Right atrium auricular region (tissue), 2 donors: ENCODE results near the gene CRYGD. TPM values are rescaled to one million over a fixed set of nuclear protein-coding genes. Genes with fewer than 3 reads are reported as not detected.
"Not testable (repeated sequence)": the region's sequence is repeated elsewhere in the genome, so short reads cannot be mapped to it uniquely, and the experiment has no call there.

ENCODE experiments used
- DNase-seq: peaks from one replicate; pipeline ENCODE4 v3.0.0-alpha.2; 2019; ENCODE audit warnings: low spot score
- H3K27ac ChIP-seq, 2 donors: fragments of 200-600 bp; sonication (generic); 1 replicate in 1 of 2; 2 replicates in 1 of 2; pipeline ENCODE4 v1.5.1; 2016 to 2019
- H3K27me3 ChIP-seq, 2 donors: fragments of 200-600 bp; sonication (generic); one replicate each; pipeline versions ENCODE4 v1.5.1 to v1.6.0; 2017 to 2019
- H3K36me3 ChIP-seq: fragments of 200-600 bp; sonication (generic); one replicate; pipeline ENCODE4 v1.5.1; 2016
- H3K4me1 ChIP-seq, 2 donors: fragments of 200-600 bp; sonication (generic); one replicate each; pipeline versions ENCODE4 v1.5.1 to v1.6.0; 2017 to 2019
- H3K4me3 ChIP-seq, 2 donors: fragments of 200-600 bp; sonication (generic); 1 replicate in 1 of 2; 2 replicates in 1 of 2; pipeline ENCODE4 v1.5.1; 2017 to 2019; ENCODE audit warnings: mild to moderate bottlenecking in 1 of 2, moderate library complexity in 1 of 2
- H3K9me3 ChIP-seq, 2 donors: fragments of 200-600 bp; sonication (generic); one replicate each; pipeline ENCODE4 v1.5.1; 2019
- total RNA-seq, 2 donors: library from RNA; depleted of rRNA; stranded (reverse); fragments of >200 nt; gene quantifications; one replicate each; pipeline ENCODE4 v1.1.0, GENCODE V29; 2016
- TF ChIP-seq, protein P1 (sequence below), 2 donors: fragments of 200-600 bp; sonication (generic); IDR thresholded peaks; one replicate each; pipeline ENCODE4 v1.5.1; 2019; ENCODE audit warnings: antibody characterized with exemption in 2 of 2

CRYGD gene
- total RNA-seq, result not detected

- peak within 1 kb of the TSS; percentile 3 to 26 for H3K4me3 ChIP-seq
- not testable (repeated sequence) for H3K4me1 ChIP-seq, DNase-seq, H3K27me3 ChIP-seq, H3K9me3 ChIP-seq, H3K27ac ChIP-seq, H3K36me3 ChIP-seq
Observed at GRCh38 chr2:208124013-208124715, at the start of gene CRYGD. TSS of gene CRYGD (minus strand) at chr2:208124524. CDS start at chr2:208124473, 51 bp downstream.

DNA sequence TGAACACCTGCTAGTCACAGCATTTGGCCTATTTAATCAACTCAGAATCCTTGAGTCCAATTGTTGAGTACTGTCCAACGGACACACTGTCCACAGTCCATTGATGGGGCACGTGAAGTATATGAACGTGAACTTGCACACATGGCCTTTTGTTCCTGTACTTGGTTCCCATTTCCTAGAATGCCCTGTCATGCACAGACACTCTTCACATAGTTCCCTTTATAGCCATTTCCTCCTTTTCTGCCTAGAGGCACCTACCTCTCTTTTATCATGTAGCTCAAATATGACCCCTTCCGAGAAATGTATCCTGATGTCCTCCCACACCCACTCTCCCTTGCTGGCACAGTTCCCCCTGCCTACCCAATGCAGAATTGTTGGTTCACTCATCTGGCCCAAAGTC is 47.8 kb upstream of the CRYGD start:
- Histone ChIP-seq H3K9me3 (no peaks in the 10 kb centered on the region), H3K27me3 (no peaks in the 10 kb centered on the region), H3K27ac (no peak overlapping the region), H3K4me3 (no peak overlapping the region), H3K36me3 (no peaks in the 10 kb centered on the region), H3K4me1 (no peaks in the 10 kb centered on the region)
- no peak for DNase-seq
- TF ChIP-seq, protein P1, sequence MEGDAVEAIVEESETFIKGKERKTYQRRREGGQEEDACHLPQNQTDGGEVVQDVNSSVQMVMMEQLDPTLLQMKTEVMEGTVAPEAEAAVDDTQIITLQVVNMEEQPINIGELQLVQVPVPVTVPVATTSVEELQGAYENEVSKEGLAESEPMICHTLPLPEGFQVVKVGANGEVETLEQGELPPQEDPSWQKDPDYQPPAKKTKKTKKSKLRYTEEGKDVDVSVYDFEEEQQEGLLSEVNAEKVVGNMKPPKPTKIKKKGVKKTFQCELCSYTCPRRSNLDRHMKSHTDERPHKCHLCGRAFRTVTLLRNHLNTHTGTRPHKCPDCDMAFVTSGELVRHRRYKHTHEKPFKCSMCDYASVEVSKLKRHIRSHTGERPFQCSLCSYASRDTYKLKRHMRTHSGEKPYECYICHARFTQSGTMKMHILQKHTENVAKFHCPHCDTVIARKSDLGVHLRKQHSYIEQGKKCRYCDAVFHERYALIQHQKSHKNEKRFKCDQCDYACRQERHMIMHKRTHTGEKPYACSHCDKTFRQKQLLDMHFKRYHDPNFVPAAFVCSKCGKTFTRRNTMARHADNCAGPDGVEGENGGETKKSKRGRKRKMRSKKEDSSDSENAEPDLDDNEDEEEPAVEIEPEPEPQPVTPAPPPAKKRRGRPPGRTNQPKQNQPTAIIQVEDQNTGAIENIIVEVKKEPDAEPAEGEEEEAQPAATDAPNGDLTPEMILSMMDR (IDR thresholded peaks at IDR 0.05), result no peak

DNA sequence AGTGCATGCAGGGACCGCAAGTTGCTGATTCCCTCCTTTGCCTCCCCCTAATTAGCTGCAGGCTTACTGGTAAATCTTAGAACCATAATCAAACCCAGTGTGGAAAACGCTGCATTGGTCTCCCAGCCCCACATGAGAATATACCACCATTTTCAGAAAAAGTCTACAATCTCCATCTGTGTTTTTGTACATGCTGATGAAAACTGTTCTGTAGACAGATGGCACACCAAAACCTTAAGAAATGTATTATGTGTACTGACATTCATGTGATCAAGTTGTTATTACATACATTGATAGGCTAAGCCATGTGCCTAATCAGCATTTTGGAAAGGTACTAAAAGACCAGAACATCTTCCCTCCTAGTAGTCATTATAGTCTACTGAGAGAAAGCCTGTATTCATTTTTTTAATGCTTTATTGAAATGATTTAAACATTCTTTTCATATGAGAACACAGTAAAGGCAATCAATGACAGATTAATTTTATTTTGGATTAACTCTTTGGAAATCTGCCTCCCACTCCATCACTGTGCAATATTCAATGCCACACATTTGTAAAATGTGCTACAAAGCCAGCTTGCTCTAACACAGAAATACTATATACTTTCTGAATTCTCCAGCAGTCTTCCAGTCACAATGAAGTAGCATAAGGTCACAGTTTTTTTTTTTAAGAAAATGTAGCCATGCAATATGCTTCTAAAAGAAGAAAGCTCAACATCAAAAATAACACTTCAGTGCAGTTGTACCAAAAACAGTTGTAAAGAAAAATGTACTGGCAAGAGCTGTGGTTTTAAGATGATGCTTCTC is 40.8 kb upstream of the CRYGD start:
- no peak for DNase-seq
- no peak overlapping the region for H3K27ac ChIP-seq
- TF ChIP-seq, protein P1 (IDR thresholded peaks at IDR 0.05), result no peak
- H3K4me1 ChIP-seq, result no peaks in the 10 kb centered on the region
- no peaks in the 10 kb centered on the region for H3K27me3 ChIP-seq
- no peak overlapping the region for H3K4me3 ChIP-seq
- H3K36me3 ChIP-seq, result no peaks in the 10 kb centered on the region
- no peaks in the 10 kb centered on the region for H3K9me3 ChIP-seq

- H3K36me3 ChIP-seq, result no peaks in the 10 kb centered on the region
- H3K27ac ChIP-seq, result no peak within 1 kb of the TSS
- no peaks in the 10 kb centered on the region for H3K9me3 ChIP-seq
- H3K4me3 ChIP-seq, result no peak within 1 kb of the TSS
- H3K4me1 ChIP-seq, result no peaks in the 10 kb centered on the region
- H3K27me3 ChIP-seq, result no peaks in the 10 kb centered on the region
- DNase-seq, result no peak
- TF ChIP-seq, protein P1 (IDR thresholded peaks at IDR 0.05), result no peak
Observed at GRCh38 chr2:208163489-208163888, 39.2 kb upstream of the CRYGD start, which contains the start of gene CRYGA. TSS of gene CRYGA (minus strand) at chr2:208163589. CDS start at chr2:208163556, 33 bp downstream.

DNA sequence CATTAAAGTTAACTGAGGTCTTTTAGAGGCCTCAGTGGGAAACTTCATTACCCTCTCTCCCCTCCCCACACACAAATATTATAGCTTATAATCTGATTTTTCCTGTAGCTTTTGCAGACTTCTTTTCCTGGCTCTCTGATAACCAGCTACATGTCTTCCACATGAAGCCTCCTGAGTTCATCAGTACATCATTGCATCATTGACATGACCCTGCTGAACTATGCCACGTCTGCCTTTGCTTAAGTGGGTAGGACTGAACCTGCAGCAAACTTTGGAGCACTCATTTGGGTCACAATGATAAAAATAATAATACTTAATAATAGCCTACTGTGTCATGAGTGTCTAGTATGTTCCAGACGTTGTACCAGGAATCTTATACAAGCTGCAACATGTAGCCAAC is 32.1 kb upstream of the CRYGD start:
- Histone ChIP-seq H3K4me1 (no peaks in the 10 kb centered on the region), H3K27me3 (no peaks in the 10 kb centered on the region), H3K4me3 (no peak overlapping the region), H3K9me3 (peaks cover 0 to 4% of the 10 kb centered on the region in 2 donors), H3K36me3 (no peaks in the 10 kb centered on the region), H3K27ac (no peak overlapping the region)
- no peak for DNase-seq
- TF ChIP-seq, protein P1 (IDR thresholded peaks at IDR 0.05), result no peak

GRCh38 chr2:208153156-208153555 is 28.8 kb upstream of the CRYGD start:
- no peak overlapping the region for H3K27ac ChIP-seq
- no peaks in the 10 kb centered on the region for H3K4me1 ChIP-seq
- H3K4me3 ChIP-seq, result no peak overlapping the region
- peaks cover 0 to 4% of the 10 kb centered on the region in 2 donors for H3K9me3 ChIP-seq
- TF ChIP-seq, protein P1 (IDR thresholded peaks at IDR 0.05), result no peak
- H3K36me3 ChIP-seq, result no peaks in the 10 kb centered on the region
- no peak for DNase-seq
- H3K27me3 ChIP-seq, result no peaks in the 10 kb centered on the region
